ENCODE measurements around the gene ASPDH.

The ASPDH gene

GRCh38 chr19:50549927-50550593 lies 36.3 kb upstream of the ASPDH start:
- Histone ChIP-seq H3K36me3 (replicated peaks; ENCODE audit: low read depth, low read length) (no peaks in the 10 kb centered on the region), H3K4me2 (ENCODE audit: low read length) (no peak overlapping the region), H3K79me2 (ENCODE audit: low read length) (no peaks in the 10 kb centered on the region), H2AFZ (ENCODE audit: low read depth, low read length) (no peak overlapping the region), H3K4me3 (ENCODE audit: low read length) (no peak overlapping the region), H3K27me3 (ENCODE audit: low read depth, low read length) (peaks cover 12% of the 10 kb centered on the region), H3K27ac (ENCODE audit: low read length) (no peak overlapping the region), H3K9me3 (ENCODE audit: insufficient read depth, low read length) (no peaks in the 10 kb centered on the region), H3K4me1 (ENCODE audit: low read length) (no peaks in the 10 kb centered on the region), H4K20me1 (ENCODE audit: insufficient read depth, low read length) (no peaks in the 10 kb centered on the region), H3K9ac (ENCODE audit: low read length) (no peak overlapping the region)
- TF ChIP-seq EZH2phosphoT487 (IDR thresholded peaks at IDR 0.05; ENCODE audit: low read depth) (no peak), CTCF (IDR thresholded peaks at IDR 0.05; ENCODE audit: low read depth, low read length) (no peak)

- H3K36me3 ChIP-seq (replicated peaks; ENCODE audit: low read depth, low read length), result no peaks in the 10 kb centered on the region
- no peak overlapping the region for H3K9ac ChIP-seq (ENCODE audit: low read length)
- H3K9me3 ChIP-seq (ENCODE audit: insufficient read depth, low read length), result no peaks in the 10 kb centered on the region
- H4K20me1 ChIP-seq (ENCODE audit: insufficient read depth, low read length), result no peaks in the 10 kb centered on the region
- no peak overlapping the region for H3K27ac ChIP-seq (ENCODE audit: low read length)
- H2AFZ ChIP-seq (ENCODE audit: low read depth, low read length), result no peak overlapping the region
- no peak for TF ChIP-seq EZH2phosphoT487 (IDR thresholded peaks at IDR 0.05; ENCODE audit: low read depth)
- no peak for TF ChIP-seq CTCF (IDR thresholded peaks at IDR 0.05; ENCODE audit: low read depth, low read length)
- peaks cover 4% of the 10 kb centered on the region; the same call in 1 of the 2 replicates for H3K27me3 ChIP-seq (ENCODE audit: low read depth, low read length)
- no peak overlapping the region for H3K4me3 ChIP-seq (ENCODE audit: low read length)
- H3K4me1 ChIP-seq (ENCODE audit: low read length), result no peaks in the 10 kb centered on the region
- H3K4me2 ChIP-seq (ENCODE audit: low read length), result no peak overlapping the region
- H3K79me2 ChIP-seq (ENCODE audit: low read length), result no peaks in the 10 kb centered on the region
Measured at GRCh38 chr19:50549059-50549926, 35.6 kb upstream of the ASPDH start.

DNA sequence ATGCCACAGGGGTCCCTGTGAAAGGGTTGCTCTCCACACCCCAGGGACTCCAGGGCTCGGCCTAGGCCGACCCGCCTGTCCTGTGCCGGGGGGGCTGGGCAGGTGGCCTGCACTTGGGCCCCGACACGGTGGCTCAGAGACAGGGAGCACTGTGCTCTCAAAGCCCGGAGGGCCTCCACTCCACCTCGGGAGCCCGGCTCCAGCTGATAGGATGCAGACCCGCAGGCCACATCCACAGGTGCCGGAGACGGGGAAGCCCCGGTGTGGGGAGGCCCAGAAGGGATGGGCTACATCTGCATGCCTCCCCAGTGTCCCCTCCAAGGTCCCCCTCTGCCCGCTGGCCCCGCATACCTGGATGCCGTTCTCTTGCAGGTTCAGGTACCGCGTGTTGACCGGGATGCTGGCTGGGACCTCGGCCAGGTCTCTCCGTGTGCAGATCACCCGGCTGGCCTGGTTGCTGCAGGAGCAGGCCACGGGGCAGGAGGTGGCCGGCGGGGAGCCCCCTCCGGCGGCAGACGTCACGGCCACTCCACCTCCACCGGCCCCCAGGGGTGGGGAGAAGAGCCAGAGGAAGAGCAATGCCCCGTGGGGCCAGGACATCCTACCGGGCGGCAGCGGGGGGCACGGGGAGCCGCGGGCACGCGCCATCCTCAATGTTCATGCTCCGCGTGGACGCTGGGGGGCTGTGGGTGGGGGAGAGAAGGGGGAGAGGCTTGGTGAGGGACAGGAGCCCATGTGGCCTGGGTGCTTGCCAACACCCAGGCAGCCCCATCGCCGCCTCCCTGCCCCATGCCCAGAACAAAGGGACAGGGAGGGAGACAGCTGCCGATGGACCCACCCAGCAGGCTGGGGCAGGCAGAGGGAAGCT lies 34.7 kb upstream of the ASPDH start:
- no peak overlapping the region for H3K4me3 ChIP-seq (ENCODE audit: low read length)
- no peak overlapping the region for H2AFZ ChIP-seq (ENCODE audit: low read depth, low read length)
- H3K9ac ChIP-seq (ENCODE audit: low read length), result no peak overlapping the region
- H3K9me3 ChIP-seq (ENCODE audit: insufficient read depth, low read length), result no peaks in the 10 kb centered on the region
- 0 out of 2 replicates have a peak, but pooled peaks cover 2% of the 10 kb centered on the region for H3K27me3 ChIP-seq (ENCODE audit: low read depth, low read length)
- H3K79me2 ChIP-seq (ENCODE audit: low read length), result no peaks in the 10 kb centered on the region
- H3K4me1 ChIP-seq (ENCODE audit: low read length), result no peaks in the 10 kb centered on the region
- TF ChIP-seq CTCF (IDR thresholded peaks at IDR 0.05; ENCODE audit: low read depth, low read length), result no peak
- TF ChIP-seq EZH2phosphoT487 (IDR thresholded peaks at IDR 0.05; ENCODE audit: low read depth), result no peak
- no peaks in the 10 kb centered on the region for H3K36me3 ChIP-seq (replicated peaks; ENCODE audit: low read depth, low read length)
- H3K4me2 ChIP-seq (ENCODE audit: low read length), result no peak overlapping the region
- no peak overlapping the region for H3K27ac ChIP-seq (ENCODE audit: low read length)
- no peaks in the 10 kb centered on the region for H4K20me1 ChIP-seq (ENCODE audit: insufficient read depth, low read length)

All from OCI-LY3 (cell line).